GM18508 (cell line): ENCODE measurements around the gene ZSWIM1.
"Not testable (repeated sequence)": the region's sequence is repeated elsewhere in the genome, so short reads cannot be mapped to it uniquely, and the experiment has no call there.

ENCODE experiments used
- ATAC-seq: cut with Tn5 transposase; IDR thresholded peaks from one replicate; pipeline ENCODE4 v1.9.1; 2021; ENCODE audit warnings: moderate number of reproducible peaks; ENCODE audit not compliant: insufficient read depth, unreplicated experiment

ZSWIM1 gene

GRCh38 chr20:45886590-45887345 lies 5.7 kb downstream of the ZSWIM1 start:
- no peak for ATAC-seq

GRCh38 chr20:45887346-45887715 lies 6.3 kb downstream of the ZSWIM1 start, which contains the start of gene SPATA25:
Gene SPATA25, minus strand, starts transcription at chr20:45887622. Its CDS starts 32 bp downstream, at chr20:45887590.
- no peak for ATAC-seq

GRCh38 chr20:45888681-45889080 lies 7.7 kb downstream of the ZSWIM1 start:
- ATAC-seq, result no peak

- ATAC-seq, result no peak
Measured at GRCh38 chr20:45890077-45890984, 9.3 kb downstream of the ZSWIM1 start.

GRCh38 chr20:45890985-45891983 lies 10.3 kb downstream of the ZSWIM1 start, which contains the start of the genes CTSA and NEURL2:
Gene CTSA, plus strand, starts transcription at chr20:45891335. Its CDS starts 234 bp downstream, at chr20:45891569.
Gene NEURL2, minus strand, starts transcription at chr20:45891208. Its CDS starts 217 bp downstream, at chr20:45890991.
- ATAC-seq, result peak; percentile 38

GRCh38 chr20:45892049-45892825 lies 11.2 kb downstream of the ZSWIM1 start:
- no peak for ATAC-seq

GRCh38 chr20:45892828-45893500 lies 11.9 kb downstream of the ZSWIM1 start:
- ATAC-seq, result no peak

GRCh38 chr20:45893831-45894230 lies 12.8 kb downstream of the ZSWIM1 start:
- ATAC-seq, result no peak

- ATAC-seq, result no peak
Measured at GRCh38 chr20:45894797-45895196, 13.8 kb downstream of the ZSWIM1 start.

GRCh38 chr20:45896641-45897161 lies 15.7 kb downstream of the ZSWIM1 start:
- no peak for ATAC-seq

GRCh38 chr20:45897289-45897688 lies 16.3 kb downstream of the ZSWIM1 start:
- ATAC-seq, result no peak

- no peak for ATAC-seq
Measured at GRCh38 chr20:45897692-45898091, 16.7 kb downstream of the ZSWIM1 start.

- ATAC-seq, result no peak
Measured at GRCh38 chr20:45898285-45898684, 17.3 kb downstream of the ZSWIM1 start.

- ATAC-seq, result no peak
Measured at GRCh38 chr20:45899046-45899835, 18.2 kb downstream of the ZSWIM1 start.

- ATAC-seq, result not testable (repeated sequence)
Measured at GRCh38 chr20:45901332-45901731, 20.3 kb downstream of the ZSWIM1 start.

- ATAC-seq, result no peak
Measured at GRCh38 chr20:45902199-45902701, 21.2 kb downstream of the ZSWIM1 start.
